ENCODE data around the gene CFAP77. TPM values are rescaled to one million over a fixed set of nuclear protein-coding genes. Genes with fewer than 3 reads are reported as not detected.

CFAP77 gene
- polyA plus RNA-seq, 1 donor: 0.83 TPM

- DNase-seq: no peak
Observed at GRCh38 chr9:132517815-132518550, 108.0 kb downstream of the CFAP77 start.

GRCh38 chr9:132518626-132519025 is 108.6 kb downstream of the CFAP77 start:
- no peak for DNase-seq

- no peak for DNase-seq
Observed at GRCh38 chr9:132519033-132519432, 109.0 kb downstream of the CFAP77 start.

DNA sequence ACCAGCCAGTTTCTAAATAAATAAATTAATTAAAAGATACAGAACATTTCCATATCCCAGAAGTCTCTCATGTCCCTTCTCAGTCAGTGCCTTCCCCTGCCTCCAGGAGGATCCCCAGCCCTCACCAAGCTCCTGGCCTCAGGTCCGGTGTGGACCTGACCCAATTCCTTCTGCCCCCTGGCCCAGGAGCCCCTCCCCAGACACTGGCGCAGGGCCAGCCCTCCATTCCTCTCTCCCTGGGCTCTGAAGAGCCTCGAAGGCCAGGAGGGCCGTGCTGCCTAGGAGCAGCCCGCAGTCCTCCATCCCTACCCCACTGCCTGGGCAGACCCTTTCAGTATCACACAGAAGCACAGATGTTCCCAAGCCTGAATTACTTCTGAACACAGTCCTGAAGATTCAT is 110.6 kb downstream of the CFAP77 start:
- no peak for DNase-seq

DNA sequence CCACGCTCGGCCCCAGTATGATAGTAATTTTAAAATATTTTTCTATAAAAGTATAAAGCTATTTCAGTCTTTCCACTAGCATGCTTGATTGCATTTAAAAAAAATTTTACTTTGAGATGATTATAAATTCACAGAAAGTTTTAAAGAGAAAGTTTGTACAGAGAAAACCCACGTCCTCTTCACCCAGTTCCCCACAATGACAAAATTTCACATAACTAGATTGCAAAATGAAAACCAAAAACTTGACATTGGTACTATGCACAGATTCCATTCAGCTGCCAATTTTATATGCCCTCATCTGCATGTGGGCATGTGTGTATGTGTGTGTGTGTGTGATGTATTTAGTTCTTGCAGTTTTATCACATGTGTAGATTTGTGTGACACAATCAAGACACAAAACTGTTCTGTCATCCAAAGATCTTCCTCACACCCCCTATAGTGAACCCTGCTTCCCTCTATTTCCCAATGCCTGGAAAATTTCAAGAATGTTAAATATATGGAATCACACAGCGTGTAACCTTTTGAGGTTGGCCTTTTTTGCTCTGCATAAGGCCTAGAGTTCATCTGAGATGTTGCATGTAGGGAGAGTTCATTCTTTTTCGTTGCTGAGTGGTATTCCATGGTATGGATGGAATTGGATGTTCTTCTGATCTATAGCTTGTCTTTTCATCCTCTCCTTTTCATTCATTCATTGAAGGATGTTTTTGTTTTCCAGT is 115.5 kb downstream of the CFAP77 start:
- no peak for DNase-seq

DNA sequence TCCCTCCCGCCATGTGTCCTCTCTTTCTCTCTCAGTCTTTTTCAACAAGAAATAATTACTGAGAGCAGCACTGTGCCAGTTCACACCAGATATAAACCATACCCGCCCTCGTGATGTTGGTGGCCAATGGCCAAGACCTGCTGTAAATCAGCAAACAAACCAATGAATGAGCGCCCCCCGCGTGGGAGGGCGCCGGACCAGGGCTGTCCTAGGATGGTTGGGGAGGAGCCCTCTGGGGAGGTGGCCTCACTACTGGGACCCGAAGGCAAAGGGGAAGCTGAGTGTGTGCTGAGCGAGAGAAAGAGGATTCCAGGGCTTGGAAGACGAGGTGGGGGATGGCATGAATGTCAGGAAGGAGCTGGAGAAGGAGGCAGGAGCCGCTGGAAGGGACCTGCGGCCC is 121.2 kb downstream of the CFAP77 start:
- DNase-seq: no peak

DNA sequence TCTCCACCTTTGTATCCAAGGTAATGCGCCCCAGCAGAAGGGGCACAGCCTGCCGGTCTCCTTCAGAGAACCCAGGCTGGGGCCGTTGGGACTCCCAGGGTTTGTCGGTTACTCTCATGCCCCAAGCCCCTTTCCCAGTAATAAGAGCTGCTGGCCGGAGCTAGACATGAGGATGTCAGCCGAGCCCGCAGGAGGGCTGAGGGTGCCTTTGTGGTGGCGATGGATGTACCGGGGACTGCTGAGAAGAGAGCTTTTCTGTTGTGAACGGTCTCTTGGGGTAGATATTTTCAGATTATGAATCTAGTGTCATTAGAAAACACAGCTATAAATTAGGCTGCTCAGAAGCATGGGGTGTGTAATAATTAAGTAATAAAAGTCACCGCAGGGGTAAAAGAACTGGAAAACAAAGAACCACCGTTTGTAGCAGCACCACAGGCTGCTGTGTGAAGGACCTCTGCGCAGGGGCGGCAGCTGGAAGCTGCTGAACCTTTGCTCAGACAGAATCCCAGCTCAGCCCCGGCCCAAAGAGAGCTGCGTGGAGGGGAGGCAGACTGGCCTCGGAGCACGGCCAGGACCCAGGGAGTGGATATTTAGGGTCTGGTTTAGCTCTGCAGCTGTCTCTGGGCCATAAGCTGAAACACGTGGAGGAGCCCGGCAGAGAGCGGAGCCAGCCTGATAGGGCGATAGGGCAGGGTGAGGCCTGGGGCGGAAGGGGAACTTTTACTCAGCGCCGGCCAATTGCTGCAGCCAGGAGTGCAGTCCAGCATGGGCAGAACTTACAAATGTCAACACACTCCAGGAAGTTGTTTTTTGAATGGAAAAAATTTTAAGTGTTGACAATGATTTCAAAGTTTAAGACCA is 121.9 kb downstream of the CFAP77 start:
- no peak for DNase-seq

DNA sequence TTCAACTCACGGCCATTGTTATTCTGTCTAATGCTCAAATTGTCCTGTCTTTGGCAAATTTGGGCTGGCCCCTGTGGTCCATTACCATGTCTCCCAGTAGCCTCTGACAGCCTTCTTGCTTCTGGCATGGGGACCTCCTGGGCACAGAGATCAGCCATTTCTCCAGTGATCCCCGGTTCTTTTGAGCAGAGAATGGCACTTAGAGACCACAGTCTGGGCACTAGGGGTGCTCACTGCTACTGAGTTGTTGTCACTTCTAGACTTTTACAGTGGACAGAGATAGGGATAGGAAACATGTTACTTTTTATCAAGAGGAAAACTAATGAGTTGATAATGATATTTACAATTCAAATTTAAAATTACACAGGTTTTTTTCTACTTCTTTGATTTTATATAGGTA is 124.8 kb downstream of the CFAP77 start:
- DNase-seq: no peak

DNA sequence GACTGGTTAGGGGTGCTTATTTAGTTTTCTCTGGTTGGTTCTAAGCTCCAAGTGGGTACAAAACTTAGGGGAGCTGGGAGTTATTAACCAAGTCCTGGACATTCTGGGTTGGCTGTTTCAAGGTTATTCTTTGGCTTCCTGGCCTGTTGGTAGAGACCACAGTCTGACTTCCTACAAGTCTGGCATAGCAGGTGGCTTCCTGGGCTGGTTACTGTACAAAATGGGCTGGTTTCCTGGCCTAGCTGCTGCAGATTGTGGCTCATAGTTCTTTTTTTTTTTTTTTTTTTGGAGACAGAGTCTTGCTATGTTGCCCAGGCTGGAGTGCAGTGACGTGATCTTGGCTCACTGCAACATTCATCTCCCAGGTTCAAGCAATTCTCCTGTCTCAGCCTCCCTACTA is 126.1 kb downstream of the CFAP77 start:
- no peak for DNase-seq

GRCh38 chr9:132537352-132537751 is 127.3 kb downstream of the CFAP77 start:
- no peak for DNase-seq

DNA sequence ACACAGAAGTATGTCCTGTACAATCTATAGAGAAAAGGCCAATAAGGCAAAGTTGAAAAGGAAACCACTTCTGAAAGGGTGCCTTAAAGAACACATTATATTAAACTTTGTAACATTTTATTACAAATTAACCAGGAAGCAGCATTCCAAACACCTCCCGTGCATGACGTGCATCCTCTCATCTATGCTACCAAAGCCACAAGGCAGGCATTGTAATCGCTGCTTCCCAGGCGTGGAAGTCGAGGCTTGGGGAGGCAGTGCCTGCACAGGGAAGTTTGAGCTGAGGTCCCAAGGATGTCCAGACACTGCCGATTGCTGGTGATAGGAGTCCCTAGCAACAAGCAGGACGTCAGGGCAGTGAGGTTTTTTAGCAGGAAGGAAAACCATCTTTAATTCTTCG is 128.1 kb downstream of the CFAP77 start:
- DNase-seq: no peak

DNA sequence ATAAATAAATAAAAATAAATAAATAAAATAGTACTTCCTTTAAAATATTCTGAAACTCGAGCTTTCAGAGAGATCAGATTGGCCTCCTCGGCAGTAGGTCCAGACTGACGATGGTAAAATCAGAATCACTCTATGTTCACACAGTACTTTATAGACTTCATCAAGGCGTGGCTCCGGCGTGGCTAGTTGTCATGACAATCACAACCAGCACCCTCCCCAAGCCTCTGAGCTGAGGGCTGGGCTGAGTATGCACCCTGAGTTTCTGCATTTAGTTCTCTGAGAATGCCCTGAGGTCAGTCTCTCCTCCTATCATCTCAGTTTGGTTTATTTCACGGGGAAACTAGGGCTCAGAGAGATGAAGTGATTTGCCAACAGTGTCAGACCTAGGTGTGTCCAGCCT is 129.1 kb downstream of the CFAP77 start:
- no peak for DNase-seq

GRCh38 chr9:132541051-132541450 is 131.0 kb downstream of the CFAP77 start:
- DNase-seq: no peak

GRCh38 chr9:132541870-132542830 is 132.1 kb downstream of the CFAP77 start:
- DNase-seq: no peak

DNA sequence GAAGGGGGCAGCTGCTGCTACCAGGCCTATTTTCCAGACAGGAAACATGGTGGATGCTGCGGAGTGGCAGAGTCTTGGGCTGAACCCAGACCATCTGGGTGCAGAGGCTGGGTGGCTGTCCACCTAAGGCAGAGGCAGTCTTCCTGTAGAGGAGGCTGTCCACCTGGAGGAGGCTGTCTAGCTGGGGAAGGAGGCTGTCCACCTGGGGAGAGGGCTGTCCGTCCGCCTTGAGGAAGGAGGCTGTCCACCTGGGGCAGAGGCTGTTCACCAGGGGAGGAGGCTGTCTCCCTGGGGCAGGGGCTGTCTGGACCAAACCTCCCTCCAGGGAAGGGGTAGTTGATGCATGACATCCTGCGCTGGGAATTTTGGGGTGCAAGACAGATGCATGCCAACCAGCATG is 133.2 kb downstream of the CFAP77 start:
- DNase-seq: no peak

DNA sequence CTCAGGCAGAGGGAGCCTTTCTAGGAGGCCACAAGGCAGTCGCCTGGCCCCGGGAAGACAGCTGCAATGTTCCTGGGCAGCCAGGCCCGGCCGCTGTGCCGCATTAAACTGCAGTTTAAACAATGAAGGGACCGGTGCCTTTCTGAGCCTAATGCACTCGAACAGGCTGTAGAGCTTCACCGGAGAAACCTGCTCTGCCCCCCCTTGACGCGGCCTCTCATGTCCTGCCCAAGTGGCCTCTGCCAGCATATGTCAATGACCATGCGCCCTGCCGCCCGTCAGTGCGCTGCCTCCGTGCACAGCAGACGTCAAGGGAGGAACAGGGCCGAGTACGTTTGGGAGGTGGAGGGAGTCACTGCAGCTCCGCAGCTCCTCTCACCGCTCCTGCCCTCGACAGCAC is 133.9 kb downstream of the CFAP77 start:
- DNase-seq: no peak

DNA sequence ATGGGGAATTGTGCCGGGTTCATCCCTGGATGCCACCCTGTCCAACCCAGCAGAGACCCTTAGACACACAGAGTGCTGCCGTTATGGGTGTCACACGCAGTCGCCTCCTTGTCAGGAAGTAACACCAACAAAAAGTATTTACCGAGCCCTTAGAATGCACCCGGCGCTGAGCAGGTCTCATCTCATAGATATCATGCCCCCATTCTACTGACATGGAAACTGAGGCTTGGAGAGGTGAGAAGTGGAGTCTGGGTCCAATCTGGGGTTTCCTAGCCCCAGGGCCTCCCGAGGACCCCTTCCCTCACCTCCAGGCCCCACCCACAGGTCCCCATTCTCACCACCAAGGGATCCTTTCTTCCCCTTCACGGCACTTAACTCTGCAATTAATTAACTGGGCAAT is 135.6 kb downstream of the CFAP77 start:
- DNase-seq: no peak

GRCh38 chr9:132546148-132547051 is 136.4 kb downstream of the CFAP77 start:
- no peak for DNase-seq

GRCh38 chr9:132547052-132547431 is 137.0 kb downstream of the CFAP77 start:
- no peak for DNase-seq

- no peak for DNase-seq
Observed at GRCh38 chr9:132547436-132547835, 137.4 kb downstream of the CFAP77 start.
